NCI-H345 treated with DMSO at 0.1 percent for 48 hours (cell line): Measurements from ENCODE around the gene ZDHHC13.

Experiments
- DNase-seq: peaks from one replicate; lab custom pipeline; 2025; ENCODE audit not compliant: unreplicated experiment; lab: John Stamatoyannopoulos, UW

ZDHHC13 gene

DNA sequence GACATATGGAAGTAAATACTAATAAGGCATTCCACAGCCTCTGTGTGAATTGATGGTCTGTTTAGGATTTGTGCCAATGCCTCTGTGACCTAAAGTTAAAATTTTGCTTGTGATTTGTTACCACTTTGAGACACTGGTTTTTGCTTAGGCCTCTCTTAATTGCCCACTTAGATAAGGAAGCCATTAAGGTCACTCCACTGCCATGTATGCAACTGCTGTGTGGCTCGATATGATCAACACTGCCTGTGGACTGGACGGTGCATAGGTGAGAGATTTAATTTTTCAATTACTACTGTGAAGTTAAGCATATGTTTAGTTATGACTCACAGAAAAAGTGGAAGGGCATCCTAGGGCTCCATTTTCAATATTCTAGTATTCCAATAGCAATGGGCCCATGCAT, 47.9 kb downstream of the ZDHHC13 start:
- no peak for DNase-seq

DNA sequence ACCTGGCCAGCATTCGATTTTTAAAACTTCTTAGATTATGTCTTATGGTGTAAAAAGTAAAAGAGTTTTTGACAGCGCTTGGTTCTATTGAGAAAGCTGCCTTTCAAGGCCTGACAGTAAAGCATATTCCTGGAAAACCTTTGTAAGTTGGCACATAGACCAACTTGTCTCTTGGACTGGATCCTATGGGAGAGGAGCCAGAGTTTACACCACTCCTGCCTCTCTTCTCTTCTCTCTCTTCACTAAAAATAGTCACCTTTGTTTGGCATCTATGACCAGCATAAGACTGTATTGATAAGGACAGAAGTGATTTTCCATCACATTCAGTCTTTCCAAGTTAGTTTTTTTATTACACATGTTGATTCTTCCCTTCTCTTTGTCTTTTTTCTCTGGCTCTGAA, 51.1 kb downstream of the ZDHHC13 start:
- DNase-seq = no peak

DNA sequence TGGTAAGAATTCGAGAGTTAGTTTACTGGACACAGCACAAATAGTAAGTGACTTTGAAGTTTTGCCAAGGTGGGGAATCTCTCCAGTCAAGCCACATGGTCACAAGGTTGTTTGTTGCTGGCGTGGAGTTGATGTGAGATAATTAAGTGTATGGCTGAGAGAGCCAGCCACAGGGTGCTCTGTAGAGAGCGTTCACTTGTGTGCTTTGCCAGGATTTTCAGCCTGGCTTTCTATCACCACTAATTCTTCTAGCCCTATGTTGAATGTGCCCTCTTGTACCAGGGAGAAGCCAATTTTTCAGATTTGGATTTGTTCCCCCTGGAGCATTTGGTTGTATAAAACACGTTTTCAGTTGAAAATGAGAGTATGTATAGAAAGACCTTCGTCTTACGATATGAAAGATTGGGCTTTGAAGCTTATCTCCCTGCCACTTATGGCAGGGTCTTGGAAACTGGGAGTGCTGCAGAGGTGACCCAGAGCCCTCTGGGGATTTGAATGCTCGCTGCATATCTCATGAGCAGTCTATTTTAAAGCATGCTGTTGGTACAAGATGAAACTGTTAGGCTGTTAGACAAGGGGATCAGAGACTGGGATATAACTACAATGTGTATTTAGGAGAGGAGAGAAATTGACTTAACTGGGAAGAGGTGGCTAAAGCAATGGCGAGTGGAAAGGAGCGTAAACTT, 56.2 kb downstream of the ZDHHC13 start:
- no peak for DNase-seq

DNA sequence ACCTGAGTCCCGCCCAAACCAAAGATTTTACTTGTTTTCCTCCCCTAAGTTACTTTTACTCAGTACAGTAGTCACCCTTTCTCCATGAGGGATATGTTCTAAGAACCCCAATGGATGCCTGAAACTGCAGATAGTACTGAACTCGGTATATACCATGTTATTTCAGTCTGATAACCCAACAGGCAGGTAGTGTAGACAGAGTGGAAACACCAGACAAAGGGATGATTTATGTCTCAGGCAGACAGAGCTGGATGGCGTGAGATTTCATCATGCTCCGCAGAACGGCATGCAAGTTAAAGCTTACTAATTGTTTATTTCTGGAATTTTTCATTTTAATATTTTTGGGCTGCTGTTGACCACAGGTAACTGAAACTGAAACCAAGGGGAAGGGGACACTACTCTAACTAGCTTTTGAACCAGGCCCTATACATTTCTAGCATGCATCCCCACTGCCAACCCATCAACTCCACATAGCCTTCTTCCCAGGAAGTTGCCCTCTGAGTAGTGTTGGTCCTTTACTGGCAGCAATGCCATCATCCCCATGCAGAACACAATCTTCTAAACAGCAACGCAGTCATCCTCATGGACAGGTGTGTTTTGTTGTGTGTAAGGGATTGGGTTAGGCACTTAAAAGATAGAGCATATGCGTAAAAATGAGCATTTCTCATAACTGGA, 57.1 kb downstream of the ZDHHC13 start:
- DNase-seq = no peak

DNA sequence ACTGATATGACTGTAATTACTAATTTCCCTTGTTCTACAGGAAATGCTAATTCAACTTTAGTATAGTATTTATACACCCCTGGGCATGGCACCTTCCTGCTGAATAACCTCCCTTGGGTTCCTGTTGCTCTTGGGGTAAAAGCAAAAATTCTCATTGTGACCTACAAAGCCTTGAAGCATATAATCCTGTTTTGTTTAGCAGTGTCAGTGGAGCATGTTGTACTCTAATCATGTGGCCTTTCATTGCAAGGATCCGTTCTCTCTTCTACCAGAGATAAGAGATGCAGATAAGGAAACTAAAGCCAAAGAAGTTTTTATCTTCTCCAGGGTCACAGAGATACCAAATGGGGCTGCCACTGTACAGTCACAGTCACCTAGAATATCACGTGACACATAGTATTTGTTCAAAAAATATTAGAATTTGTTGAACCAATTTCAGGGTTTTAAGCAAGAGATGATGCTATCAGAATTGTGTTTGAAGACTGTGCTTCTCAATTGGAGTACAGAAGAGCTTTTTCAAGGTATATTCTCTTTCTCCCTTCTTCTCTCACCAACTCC, 59.7 kb downstream of the ZDHHC13 start:
- no peak for DNase-seq

DNA sequence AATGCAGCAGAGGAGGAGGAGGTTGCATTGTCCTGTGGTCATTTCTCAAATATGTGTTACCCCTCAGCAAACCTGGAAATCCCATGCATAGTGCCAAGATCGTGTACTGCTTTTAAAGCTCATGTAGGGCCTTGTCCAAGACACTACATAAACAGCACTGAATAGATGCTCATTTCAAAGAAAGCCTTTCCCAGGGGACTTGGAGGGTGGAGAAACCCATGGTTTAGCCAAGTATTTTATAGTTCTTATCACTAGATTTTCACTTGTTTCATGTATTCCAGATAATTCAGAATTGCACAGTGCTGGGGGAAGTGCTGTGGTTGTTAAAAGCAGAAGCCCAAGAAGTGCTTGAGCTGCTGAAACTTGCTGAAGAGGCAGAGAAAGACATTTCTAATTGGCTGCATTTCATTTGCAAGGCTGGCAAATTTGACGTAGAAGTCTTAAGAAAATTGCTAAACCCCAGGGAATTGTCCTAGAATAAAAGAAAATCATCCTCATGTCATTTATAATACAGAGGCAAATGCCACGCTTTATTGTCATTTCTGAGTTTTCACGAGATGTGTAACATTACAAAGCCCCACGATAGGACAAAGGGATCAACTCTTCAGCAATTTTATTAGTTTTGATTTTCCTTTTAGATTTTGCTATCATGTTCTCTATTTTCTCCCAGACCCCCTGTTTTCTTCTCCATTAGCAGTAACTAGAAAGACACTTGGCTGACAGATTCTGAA, 64.7 kb downstream of the ZDHHC13 start:
- no peak for DNase-seq

DNA sequence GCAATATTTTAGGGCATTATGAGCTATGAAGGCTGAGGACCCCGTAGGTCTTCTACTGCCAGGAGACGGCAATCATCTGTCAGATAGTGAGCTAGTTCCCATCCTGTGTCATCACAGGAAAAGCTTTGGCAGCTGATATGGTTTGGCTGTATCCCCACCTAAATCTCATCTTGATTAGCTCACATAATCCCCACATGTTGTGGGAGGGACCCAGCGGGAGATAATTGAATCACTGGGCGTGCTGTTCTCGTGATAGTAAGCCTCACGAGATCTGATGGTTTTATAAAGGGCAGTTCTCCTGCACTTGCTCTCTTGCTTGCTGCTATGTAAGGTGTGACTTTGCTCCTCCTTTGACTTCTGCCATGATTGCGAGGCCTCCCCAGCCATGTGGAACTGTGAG, 66.7 kb downstream of the ZDHHC13 start:
- DNase-seq = no peak

DNA sequence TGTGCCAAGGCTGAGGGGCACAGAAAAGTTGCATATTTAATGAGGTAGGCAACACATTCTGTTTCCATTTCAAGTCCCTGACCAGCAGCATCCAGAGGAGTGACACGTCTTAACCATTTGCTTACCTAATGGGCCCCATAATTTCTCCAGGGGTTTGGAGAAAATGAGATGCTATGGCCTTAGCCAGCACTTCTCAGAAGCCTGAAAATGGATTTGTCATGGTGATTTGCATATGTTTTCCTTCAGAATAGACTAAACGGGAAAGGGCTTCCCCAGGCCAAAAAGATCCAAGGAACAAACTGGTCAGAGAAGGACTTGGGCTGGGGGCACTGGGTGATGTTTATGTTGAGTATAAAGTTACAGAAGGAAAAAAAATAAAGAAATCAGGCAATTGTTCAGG, 68.1 kb downstream of the ZDHHC13 start:
- DNase-seq = no peak

DNA sequence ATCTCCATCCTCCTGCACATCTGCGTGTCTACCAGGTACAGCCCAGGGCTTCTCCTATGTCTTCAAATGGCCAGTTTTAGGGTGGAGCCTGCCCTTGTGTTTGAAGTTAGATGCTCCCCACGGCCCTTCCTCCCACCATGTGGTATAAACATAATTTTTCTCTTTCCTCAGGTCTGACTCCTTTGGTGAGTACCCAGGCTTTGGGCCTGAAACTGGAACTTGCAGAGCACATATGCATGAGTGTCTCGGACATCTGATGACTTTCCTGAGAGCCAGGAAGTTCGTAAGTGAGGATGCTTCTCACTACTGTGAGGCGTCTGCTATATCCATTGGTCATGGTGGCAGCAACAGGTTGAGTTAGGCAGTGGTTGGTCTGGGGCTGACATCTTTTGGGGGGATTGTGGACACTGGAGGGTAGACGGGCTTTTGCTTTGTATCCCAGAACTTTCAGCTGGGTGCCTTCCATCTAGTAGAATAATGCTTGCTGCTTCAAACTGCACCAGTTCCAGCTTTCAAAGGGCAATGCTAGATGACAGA, 68.6 kb downstream of the ZDHHC13 start:
- no peak for DNase-seq

DNA sequence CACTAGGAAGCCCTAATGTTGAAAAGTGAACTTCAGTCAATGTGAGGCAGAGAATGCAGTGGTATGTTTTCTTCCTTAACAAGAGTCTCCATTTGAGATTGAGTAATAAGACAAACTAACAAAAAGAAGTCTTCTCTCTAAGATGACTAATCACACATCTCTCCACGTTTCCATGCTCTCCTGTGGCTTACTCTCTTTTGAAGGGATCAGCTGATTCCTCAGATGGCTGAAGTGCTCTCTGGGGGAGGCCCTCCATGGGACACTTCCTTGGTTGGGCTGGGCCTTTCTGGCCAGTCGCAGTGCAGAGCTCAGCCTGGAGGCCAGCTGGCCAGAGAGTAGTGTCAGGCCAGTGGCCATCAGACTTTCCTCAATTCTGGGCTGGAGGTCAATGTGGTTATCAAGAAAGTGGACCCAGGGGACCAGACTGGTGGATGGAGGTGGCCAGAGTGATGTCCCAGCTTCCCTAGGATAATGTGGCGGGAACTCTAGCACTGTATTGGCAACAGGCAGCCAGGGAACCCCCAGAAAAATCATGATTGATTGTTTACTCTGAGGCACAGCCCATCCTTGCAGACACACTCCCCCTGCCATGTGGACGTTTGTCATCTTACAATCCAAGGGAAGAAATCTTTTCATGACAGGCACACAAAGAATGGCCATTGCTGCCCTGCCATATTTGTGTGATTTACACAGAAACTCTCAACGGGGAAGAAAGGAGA, 70.3 kb downstream of the ZDHHC13 start:
- DNase-seq = no peak

DNA sequence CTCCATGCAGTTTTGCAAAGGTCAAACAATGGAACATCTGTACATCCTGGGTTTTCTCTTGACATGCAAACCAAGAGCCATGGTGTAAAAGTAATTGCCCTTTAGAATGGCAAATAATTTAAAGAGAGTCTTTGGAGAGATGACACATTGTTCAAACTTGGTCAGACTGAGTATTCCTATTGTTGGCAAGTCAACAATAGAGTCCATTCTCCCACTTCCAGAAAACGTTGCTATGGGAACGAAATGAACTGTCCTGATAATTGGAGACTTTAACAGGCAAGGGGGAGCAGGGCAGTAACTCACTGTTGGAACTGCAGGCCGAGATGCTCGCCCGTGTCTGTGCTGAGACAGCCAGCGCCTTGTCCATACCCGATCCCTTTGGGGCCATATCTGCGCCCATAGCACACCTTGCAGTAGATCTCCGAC, 70.9 kb downstream of the ZDHHC13 start:
- peak; percentile 66 for DNase-seq

DNA sequence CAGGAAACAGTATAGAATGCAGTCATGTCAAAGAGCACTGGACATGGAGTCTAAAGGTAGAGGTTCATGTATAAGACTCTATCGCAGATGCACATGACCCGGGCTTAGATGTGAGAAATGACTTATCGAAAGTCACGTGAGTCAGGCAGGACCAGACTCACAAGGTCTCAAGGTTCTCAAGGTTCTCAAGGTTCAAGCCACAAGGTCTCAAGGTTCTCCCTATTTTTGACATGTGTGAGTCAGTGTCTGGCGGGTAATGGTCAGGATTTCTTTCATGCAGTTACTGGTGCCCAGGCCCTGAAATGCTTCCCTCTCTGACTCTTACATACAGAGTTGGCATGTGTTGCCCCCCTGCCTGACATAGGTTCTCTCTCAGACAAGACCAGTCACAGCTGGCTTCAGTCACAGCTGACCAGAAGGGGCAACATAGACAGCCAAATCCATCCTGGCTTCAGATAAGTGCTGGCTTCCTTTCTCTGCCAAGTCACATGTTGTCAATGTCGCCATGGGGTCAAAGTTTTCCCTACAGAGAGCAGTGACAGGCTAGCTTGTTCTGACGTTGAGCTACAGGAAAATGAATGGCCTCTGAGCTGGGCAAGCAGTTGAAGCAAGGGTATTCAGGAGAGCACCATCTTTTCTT, 74.7 kb downstream of the ZDHHC13 start:
- no peak for DNase-seq

DNA sequence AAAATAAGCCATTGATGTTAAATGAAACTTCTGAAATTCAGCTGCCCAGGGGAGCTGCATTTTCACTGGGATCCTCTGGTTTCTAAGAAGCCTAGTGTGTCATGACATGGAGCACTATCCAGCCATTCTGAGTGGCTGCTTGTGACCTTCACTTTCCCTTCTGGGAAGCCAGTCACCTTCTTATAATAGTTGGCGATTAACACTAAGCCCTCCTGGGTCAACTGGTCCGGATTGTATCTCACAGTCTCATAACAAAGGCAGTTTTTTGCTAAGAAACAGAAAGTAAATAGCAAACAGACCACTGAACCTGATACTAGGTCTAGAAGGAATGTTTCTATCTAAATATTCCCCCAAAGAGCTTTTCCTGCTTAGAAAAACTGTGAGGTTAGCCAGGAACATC, 76.9 kb downstream of the ZDHHC13 start:
- no peak for DNase-seq

DNA sequence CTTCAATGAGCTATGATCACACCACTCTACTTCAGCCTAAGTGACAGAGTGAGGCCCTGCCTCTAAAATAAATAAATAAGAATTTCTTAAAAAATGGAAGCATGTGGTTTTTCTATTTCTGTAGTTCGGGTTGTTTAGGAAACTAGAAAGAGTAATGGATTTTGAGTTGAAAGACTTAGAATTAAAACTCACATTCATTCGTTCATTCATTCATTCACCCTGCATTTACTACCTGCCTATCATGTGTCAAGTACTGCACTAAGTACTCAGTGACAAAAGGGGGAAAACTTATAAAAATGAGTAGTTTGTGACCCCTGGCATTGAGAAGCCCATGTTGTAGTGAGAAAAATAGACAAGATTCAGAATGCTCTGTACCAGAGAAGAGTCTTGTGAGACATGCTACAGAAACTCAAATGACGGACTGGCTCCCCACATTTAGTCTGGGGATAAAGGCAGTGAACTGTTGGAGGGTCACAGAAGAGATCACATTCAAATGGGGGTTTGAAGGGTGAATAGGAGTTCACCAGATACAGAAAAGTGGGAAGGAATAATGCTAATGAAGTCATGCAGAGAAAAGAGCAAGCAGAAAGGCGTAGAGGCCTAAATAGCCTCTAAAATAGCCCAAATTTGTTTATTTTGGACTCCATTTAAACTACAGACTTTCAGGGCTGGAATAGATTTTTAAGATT, 77.8 kb downstream of the ZDHHC13 start:
- DNase-seq = no peak

DNA sequence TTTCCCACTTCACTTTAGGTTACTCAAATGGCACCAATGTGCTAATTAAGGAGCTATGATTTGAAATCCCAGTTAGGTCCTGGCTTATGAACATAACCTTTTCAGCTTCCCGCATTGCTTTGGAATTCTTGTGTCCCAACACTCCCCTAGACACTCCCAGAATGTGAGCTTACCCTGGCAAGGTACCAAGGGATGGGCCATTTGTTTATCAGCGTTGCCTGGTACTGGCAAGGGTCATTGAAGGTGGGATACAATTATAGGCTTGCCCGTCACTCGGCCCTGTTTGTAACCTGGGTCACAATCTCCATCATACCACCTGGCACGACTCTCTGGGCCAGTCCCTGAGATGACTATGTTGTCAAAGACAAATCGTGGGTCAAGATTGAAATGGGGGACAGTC, 79.5 kb downstream of the ZDHHC13 start:
- DNase-seq = no peak

DNA sequence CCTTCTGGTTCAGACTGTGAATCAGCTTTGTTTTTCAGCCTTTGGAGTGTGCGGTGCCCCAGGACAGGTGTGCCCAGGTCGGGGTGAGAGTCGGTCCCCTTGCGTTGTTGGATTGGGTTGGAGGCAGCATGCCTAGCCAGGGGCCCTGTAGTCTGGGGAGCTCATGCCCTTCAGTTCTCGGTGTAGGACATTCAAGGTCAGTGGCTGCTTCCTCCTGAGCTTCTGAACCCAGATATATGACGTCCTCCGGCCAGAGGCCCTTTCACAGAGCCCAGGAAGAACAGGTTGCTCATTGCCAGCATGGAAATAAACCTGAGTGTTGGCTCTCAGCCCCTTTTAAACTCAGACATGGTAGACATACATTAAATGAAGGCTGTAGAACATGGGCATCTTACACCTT, 82.1 kb downstream of the ZDHHC13 start:
- DNase-seq = no peak

DNA sequence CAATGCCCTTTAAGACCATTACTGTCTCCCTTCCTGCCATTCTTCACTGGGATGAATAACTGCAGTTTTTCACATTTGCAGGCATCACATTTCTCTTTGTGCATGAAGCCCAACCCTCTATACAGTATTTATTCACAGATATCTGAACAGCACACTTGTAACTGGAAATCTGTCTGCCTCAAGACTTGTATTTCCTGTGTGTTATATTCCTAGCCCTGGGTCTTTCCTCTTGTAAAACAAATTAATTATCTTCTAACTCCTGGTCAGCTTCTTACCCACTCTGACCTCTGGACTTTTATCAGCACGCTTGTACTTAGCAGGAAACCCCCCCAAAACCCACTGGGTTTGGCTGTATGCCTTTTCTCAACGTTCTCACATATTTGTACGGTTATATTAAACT, 82.8 kb downstream of the ZDHHC13 start:
- DNase-seq = no peak

DNA sequence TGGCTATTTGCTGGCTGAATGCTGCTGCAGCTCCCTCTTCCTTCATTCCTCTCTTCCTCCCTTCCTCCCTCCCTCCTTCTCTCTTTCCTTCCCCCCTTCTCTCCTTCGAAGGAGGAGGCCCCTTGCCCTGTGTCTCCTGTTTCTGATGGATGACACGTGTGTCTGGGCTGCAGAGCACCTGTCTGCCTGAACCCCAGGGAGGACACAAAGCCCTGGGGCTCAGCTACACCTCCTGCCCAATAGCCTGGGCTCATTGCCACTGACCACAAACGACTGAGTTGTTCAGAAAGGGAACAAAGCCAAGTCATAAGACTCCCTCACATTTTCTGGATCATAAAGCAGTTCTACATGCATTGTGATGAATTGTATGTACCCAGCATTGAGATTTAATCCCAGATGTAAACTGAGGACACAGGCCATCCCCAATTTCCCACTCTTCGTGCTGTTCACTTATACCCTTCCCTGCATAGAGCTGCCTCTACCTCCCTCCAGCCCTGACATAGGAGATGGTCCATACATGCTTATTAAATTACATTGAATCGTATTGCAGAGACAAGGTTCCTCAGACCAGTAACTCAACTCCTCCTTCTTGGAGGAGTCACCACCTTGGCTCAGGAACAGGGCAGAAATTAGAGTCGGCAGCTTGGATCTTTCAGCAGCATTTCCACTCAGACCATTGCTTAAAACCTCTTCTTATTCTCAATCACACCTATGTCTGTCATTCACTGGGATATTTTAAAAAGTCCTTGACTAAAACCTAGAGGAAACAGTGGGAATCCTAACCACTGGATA, 83.6 kb downstream of the ZDHHC13 start:
- DNase-seq = no peak
